ENCODE data around the gene FAM20B.

Gene FAM20B

DNA sequence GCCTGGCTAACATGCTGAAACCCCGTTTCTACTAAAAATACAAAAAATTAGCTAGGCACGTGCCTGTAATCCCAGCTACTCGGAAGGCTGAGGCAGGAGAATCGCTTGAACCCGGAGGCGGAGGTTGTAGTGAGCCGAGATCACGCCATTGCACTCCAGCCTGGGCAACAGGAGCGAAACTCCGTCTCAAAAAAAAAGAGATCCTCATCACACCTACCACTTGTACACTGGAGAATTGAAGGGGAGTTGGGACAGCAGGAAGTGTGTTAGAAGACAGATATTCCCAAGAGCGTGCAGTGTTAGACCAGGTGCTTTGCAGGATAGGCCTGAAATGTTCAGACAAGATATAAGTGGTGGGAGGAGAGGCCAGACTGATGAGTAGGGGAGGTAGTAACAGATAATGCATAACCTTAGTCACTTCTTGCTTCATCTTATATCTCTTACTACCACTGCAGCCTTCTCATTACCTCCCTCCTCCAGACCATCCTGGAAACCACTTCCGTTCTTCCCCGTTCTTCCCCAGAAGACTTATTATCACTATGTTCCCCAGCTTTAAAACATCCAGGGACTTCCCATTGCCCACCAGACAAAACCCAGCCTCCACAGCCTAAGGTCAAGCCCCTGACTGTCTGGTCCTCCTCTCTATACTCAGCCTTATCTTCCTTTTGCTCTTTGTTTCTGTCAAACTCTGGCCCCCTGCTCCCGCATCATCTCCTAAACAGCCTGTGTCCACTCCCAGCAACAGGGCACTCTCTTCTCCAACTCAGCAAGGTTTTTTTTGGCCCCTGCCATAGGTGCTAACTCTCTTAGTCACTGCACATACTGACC lies 21.3 kb downstream of the FAM20B start:
- Histone ChIP-seq H3K27me3 (replicated peaks; ENCODE audit: control insufficient read depth, insufficient read depth, low read length, poor library complexity, severe bottlenecking) (no peaks in the 10 kb centered on the region), H3K9me3 (ENCODE audit: control insufficient read depth, low read length) (no peaks in the 10 kb centered on the region), H3K4me3 (ENCODE audit: insufficient read depth, low read depth, low read length, poor library complexity, severe bottlenecking) (no peak overlapping the region), H3K27ac (ENCODE audit: insufficient read depth, low read length, poor library complexity, severe bottlenecking) (no peak overlapping the region), H3K36me3 (ENCODE audit: control insufficient read depth, insufficient read depth, low read length) (no peaks in the 10 kb centered on the region), H3K4me1 (ENCODE audit: control insufficient read depth, insufficient read depth, low read length, poor library complexity, severe bottlenecking) (no peaks in the 10 kb centered on the region)
- DNase-seq, result no peak

GRCh38 chr1:179047636-179047997 lies 21.9 kb downstream of the FAM20B start:
- H3K36me3 ChIP-seq (ENCODE audit: control insufficient read depth, insufficient read depth, low read length), result no peaks in the 10 kb centered on the region
- no peaks in the 10 kb centered on the region for H3K27me3 ChIP-seq (replicated peaks; ENCODE audit: control insufficient read depth, insufficient read depth, low read length, poor library complexity, severe bottlenecking)
- no peaks in the 10 kb centered on the region for H3K9me3 ChIP-seq (ENCODE audit: control insufficient read depth, low read length)
- DNase-seq, result no peak
- no peak overlapping the region for H3K4me3 ChIP-seq (ENCODE audit: insufficient read depth, low read depth, low read length, poor library complexity, severe bottlenecking)
- no peak overlapping the region for H3K27ac ChIP-seq (ENCODE audit: insufficient read depth, low read length, poor library complexity, severe bottlenecking)
- H3K4me1 ChIP-seq (ENCODE audit: control insufficient read depth, insufficient read depth, low read length, poor library complexity, severe bottlenecking), result no peaks in the 10 kb centered on the region

DNA sequence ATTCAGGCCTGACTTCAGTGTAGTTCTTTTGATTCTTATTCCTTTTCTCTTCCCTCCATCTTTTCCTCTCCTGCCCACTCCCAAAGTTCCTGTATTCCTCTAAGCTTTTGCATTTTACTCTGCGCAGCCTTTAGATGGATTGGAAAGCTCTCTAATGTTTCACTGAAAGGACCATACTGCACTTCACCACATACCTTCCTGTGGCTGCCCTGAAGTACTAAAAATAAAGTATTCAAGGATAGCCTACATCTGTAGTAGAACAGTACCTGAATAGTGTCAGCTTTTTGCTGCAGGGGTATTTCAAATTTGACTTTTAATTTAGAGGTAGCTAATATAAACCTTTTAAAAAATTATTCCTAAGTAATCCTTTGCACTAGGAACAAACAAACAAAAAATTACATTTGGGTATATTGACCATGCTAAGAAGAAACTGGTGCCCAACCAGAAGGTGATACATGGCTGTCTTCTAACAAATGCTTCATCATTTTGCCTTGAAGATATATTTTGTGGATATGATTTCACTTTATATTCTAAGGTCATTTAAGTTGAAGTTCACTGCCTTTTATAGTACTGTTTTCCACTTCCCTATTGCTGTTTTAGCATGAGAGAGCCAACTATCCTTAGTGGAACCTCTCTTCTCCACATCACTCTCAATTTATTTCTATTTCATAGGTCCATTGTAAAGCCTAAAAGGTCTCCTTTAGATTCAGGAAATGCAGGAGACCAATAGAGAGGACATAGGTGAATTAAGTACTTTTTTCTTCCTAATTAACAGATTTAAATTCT lies 22.8 kb downstream of the FAM20B start:
- H3K27ac ChIP-seq (ENCODE audit: insufficient read depth, low read length, poor library complexity, severe bottlenecking), result no peak overlapping the region
- no peak overlapping the region for H3K4me3 ChIP-seq (ENCODE audit: insufficient read depth, low read depth, low read length, poor library complexity, severe bottlenecking)
- H3K4me1 ChIP-seq (ENCODE audit: control insufficient read depth, insufficient read depth, low read length, poor library complexity, severe bottlenecking), result no peaks in the 10 kb centered on the region
- H3K27me3 ChIP-seq (replicated peaks; ENCODE audit: control insufficient read depth, insufficient read depth, low read length, poor library complexity, severe bottlenecking), result no peaks in the 10 kb centered on the region
- no peaks in the 10 kb centered on the region for H3K9me3 ChIP-seq (ENCODE audit: control insufficient read depth, low read length)
- no peaks in the 10 kb centered on the region for H3K36me3 ChIP-seq (ENCODE audit: control insufficient read depth, insufficient read depth, low read length)
- DNase-seq, result no peak

- Histone ChIP-seq H3K9me3 (ENCODE audit: control insufficient read depth, low read length) (no peaks in the 10 kb centered on the region), H3K27ac (ENCODE audit: insufficient read depth, low read length, poor library complexity, severe bottlenecking) (no peak overlapping the region), H3K4me3 (ENCODE audit: insufficient read depth, low read depth, low read length, poor library complexity, severe bottlenecking) (no peak overlapping the region), H3K27me3 (replicated peaks; ENCODE audit: control insufficient read depth, insufficient read depth, low read length, poor library complexity, severe bottlenecking) (no peaks in the 10 kb centered on the region), H3K4me1 (ENCODE audit: control insufficient read depth, insufficient read depth, low read length, poor library complexity, severe bottlenecking) (no peaks in the 10 kb centered on the region), H3K36me3 (ENCODE audit: control insufficient read depth, insufficient read depth, low read length) (peaks cover 5% of the 10 kb centered on the region)
- DNase-seq, result no peak
Observed at GRCh38 chr1:179052776-179053175, 27.1 kb downstream of the FAM20B start.

DNA sequence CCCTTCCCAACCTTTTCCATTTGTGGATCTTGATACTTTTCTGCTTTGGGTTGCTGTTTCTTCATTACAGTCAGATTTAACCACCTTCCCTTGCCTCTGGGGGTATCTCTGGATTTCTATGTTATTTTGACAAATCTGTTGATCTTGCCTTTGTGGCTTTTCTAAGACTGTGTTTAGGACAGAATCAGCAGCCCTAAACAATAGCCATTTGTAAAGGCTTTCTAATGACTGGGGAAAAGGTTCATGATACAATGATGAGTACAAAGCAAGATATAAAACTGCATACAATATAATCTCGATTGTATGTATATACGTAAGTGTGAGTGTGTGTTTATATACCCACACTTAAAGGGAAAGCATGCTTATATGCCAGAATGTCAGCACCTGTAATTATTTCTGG lies 27.8 kb downstream of the FAM20B start:
- no peak for DNase-seq
- no peaks in the 10 kb centered on the region for H3K9me3 ChIP-seq (ENCODE audit: control insufficient read depth, low read length)
- no peaks in the 10 kb centered on the region for H3K4me1 ChIP-seq (ENCODE audit: control insufficient read depth, insufficient read depth, low read length, poor library complexity, severe bottlenecking)
- no peaks in the 10 kb centered on the region for H3K27me3 ChIP-seq (replicated peaks; ENCODE audit: control insufficient read depth, insufficient read depth, low read length, poor library complexity, severe bottlenecking)
- H3K36me3 ChIP-seq (ENCODE audit: control insufficient read depth, insufficient read depth, low read length), result peaks cover 5% of the 10 kb centered on the region
- no peak overlapping the region for H3K27ac ChIP-seq (ENCODE audit: insufficient read depth, low read length, poor library complexity, severe bottlenecking)
- H3K4me3 ChIP-seq (ENCODE audit: insufficient read depth, low read depth, low read length, poor library complexity, severe bottlenecking), result no peak overlapping the region

DNA sequence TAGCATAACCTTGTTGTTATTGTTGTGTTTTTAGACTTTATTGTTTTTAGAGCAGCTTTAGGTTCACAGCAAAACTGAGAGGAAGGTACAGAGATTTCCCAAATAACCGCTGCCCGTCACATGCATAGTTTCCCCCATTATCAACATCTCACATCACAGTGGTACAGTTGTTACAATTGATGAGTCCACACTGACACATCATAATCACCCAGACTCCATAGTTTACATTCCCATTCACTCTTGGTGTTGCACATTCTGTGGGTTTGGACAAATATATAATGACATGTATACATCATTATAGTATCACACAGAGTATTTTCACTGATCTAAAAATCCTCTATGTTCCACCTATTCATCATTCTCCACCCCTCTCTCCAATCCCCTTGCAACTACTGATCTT lies 30.2 kb downstream of the FAM20B start:
- no peaks in the 10 kb centered on the region for H3K4me1 ChIP-seq (ENCODE audit: control insufficient read depth, insufficient read depth, low read length, poor library complexity, severe bottlenecking)
- H3K4me3 ChIP-seq (ENCODE audit: insufficient read depth, low read depth, low read length, poor library complexity, severe bottlenecking), result no peak overlapping the region
- no peaks in the 10 kb centered on the region for H3K9me3 ChIP-seq (ENCODE audit: control insufficient read depth, low read length)
- no peak for DNase-seq
- H3K36me3 ChIP-seq (ENCODE audit: control insufficient read depth, insufficient read depth, low read length), result peaks cover 5% of the 10 kb centered on the region
- H3K27me3 ChIP-seq (replicated peaks; ENCODE audit: control insufficient read depth, insufficient read depth, low read length, poor library complexity, severe bottlenecking), result no peaks in the 10 kb centered on the region
- no peak overlapping the region for H3K27ac ChIP-seq (ENCODE audit: insufficient read depth, low read length, poor library complexity, severe bottlenecking)

DNA sequence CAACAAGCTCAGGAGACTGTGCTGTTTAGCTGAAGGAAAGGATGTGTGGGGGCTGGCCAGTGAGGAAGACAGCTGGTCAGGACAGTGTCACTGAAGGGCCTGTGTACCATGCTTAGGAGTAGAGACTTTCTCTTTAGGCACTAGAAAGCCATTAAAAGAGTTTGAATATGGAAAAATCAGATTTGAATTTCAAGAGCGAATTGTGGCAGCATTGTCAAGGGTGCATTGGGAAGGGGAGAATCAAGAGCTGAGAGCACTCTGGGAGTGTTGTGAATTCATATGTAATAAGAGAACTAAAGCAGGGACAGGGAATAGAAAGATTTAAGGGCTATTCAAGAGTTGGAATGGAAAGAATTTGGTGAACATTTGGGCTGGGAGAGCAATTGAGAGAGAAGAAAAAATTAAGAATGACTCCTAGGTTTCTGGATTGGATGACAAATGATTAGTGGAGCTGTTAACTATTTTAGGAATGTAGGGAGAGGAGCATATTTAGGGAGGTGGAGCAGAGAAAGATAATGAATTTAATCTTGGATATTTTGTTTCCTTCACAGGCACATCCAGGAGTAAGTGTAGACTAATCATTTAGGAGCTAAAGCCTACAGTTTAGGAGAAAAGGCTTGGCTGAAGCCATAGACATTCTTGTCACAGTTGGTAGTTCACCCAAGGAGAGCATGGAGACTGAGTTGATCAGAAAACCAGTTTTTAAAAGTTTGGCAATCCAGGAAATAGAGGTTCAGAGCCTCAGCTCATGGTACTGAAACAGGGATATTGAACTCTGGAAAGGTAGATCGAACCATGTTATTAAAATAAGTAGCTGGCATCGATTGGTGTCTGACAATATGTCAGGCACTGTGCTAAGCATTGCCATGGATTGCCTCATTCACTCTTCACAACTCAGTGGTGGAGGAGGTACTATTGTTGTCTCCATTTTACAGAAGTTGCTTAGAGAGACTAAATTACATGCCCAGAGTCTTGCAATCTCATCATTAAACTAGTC lies 33.1 kb downstream of the FAM20B start:
- Histone ChIP-seq H3K36me3 (ENCODE audit: control insufficient read depth, insufficient read depth, low read length) (peaks cover 7% of the 10 kb centered on the region), H3K9me3 (ENCODE audit: control insufficient read depth, low read length) (no peaks in the 10 kb centered on the region), H3K27me3 (replicated peaks; ENCODE audit: control insufficient read depth, insufficient read depth, low read length, poor library complexity, severe bottlenecking) (no peaks in the 10 kb centered on the region), H3K4me3 (ENCODE audit: insufficient read depth, low read depth, low read length, poor library complexity, severe bottlenecking) (no peak overlapping the region), H3K4me1 (ENCODE audit: control insufficient read depth, insufficient read depth, low read length, poor library complexity, severe bottlenecking) (no peaks in the 10 kb centered on the region), H3K27ac (ENCODE audit: insufficient read depth, low read length, poor library complexity, severe bottlenecking) (no peak overlapping the region)
- DNase-seq, result no peak

GRCh38 chr1:179061360-179062282 lies 35.9 kb downstream of the FAM20B start:
- H3K36me3 ChIP-seq (ENCODE audit: control insufficient read depth, insufficient read depth, low read length), result peaks cover 24% of the 10 kb centered on the region
- no peaks in the 10 kb centered on the region for H3K4me1 ChIP-seq (ENCODE audit: control insufficient read depth, insufficient read depth, low read length, poor library complexity, severe bottlenecking)
- no peak for DNase-seq

DNA sequence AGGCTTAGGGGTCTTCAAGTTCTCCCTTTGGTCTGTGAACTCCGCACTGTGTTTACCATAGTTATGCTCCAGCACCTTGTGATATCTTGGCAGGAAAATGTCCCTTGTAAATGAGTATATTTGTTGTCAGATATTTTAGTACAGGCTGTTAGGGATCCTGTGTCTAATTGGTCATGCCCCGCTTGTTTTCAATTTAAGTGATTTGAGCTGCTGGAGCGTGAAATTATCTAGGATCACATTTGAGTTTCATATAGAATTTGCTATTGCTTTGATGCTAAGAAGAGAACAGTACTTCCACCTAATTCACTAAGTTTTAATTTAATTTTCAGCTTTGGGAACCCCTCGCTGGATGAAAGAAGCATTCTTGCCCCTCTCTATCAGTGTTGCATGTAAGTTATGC lies 40.8 kb downstream of the FAM20B start:
- no peak for DNase-seq
- Histone ChIP-seq H3K36me3 (ENCODE audit: control insufficient read depth, insufficient read depth, low read length) (peaks cover 33% of the 10 kb centered on the region), H3K4me3 (ENCODE audit: insufficient read depth, low read depth, low read length, poor library complexity, severe bottlenecking) (no peak overlapping the region), H3K9me3 (ENCODE audit: control insufficient read depth, low read length) (no peaks in the 10 kb centered on the region), H3K27me3 (replicated peaks; ENCODE audit: control insufficient read depth, insufficient read depth, low read length, poor library complexity, severe bottlenecking) (no peaks in the 10 kb centered on the region), H3K4me1 (ENCODE audit: control insufficient read depth, insufficient read depth, low read length, poor library complexity, severe bottlenecking) (no peaks in the 10 kb centered on the region), H3K27ac (ENCODE audit: insufficient read depth, low read length, poor library complexity, severe bottlenecking) (no peak overlapping the region)

More at GRCh38 chr1:179061360-179062282, 35.9 kb downstream of the FAM20B start:
- Histone ChIP-seq H3K4me3 (ENCODE audit: insufficient read depth, low read depth, low read length, poor library complexity, severe bottlenecking) (no peak overlapping the region), H3K27ac (ENCODE audit: insufficient read depth, low read length, poor library complexity, severe bottlenecking) (no peak overlapping the region), H3K9me3 (ENCODE audit: control insufficient read depth, low read length) (no peaks in the 10 kb centered on the region), H3K27me3 (replicated peaks; ENCODE audit: control insufficient read depth, insufficient read depth, low read length, poor library complexity, severe bottlenecking) (no peaks in the 10 kb centered on the region)
